Body of pancreas (tissue), 4 donors: ENCODE results near the gene DAB2IP. TPM values are rescaled to one million over a fixed set of nuclear protein-coding genes. Genes with fewer than 3 reads are reported as not detected.
A peak's percentile ranks its signal among the peaks of the same experiment; 100 is the strongest.

Source experiments
- ATAC-seq: fragments of 150-250 bp; one replicate; pipeline ENCODE4 v1.9.1; 2016
- DNase-seq, 4 donors: peaks; one replicate each; pipeline ENCODE4 v3.0.0-alpha.2; 2019
- H3K27ac ChIP-seq, 4 donors: fragments of 200-600 bp; sonication (generic); 1 replicate in 3 of 4; 2 replicates in 1 of 4; pipeline versions ENCODE4 v1.5.1 to v1.6.1; 2016 to 2019; ENCODE audit warnings: mild to moderate bottlenecking in 1 of 4, mixed read lengths in 1 of 4, moderate library complexity in 1 of 4
- H3K27me3 ChIP-seq, 2 donors: fragments of 200-600 bp; sonication (generic); one replicate each; pipeline ENCODE4 v1.6.0; 2016; ENCODE audit warnings: mild to moderate bottlenecking in 1 of 2
- H3K36me3 ChIP-seq, 2 donors: fragments of 200-600 bp; sonication (generic); replicated peaks in 1 of 2; 2 replicates each; pipeline ENCODE4 v1.5.1; 2016; ENCODE audit warnings: low read depth in 2 of 2; ENCODE audit not compliant: insufficient read depth in 1 of 2
- H3K4me1 ChIP-seq: fragments of 200-600 bp; sonication (generic); one replicate; pipeline ENCODE4 v1.6.0; 2016
- H3K4me3 ChIP-seq, 2 donors: fragments of 200-600 bp; sonication (generic); 1 replicate in 1 of 2; 2 replicates in 1 of 2; pipeline ENCODE4 v1.5.1; 2016 to 2019
- H3K9me3 ChIP-seq, 3 donors: fragments of 200-600 bp; sonication (generic); 1 replicate in 2 of 3; 2 replicates in 1 of 3; pipeline ENCODE4 v1.5.1; 2016
- POLR2A ChIP-seq, 3 donors: fragments of 450-650 bp; IDR thresholded peaks; one replicate each; pipeline ENCODE4 v1.6.1; 2016; ENCODE audit warnings: antibody characterized with exemption in 3 of 3, mild to moderate bottlenecking in 2 of 3
- WGBS, 2 donors: methylation state at CpG; one replicate each; pipeline ENCODE4 v1.1.5; 2017; 5-methylcytosine and 5-hydroxymethylcytosine counted together
- intact Hi-C: fragments of 100-400 bp; cut with DNase I; formaldehyde crosslinking; loops from one replicate; pipeline ENCODE4 v1.15.1; 2023
- total RNA-seq, 2 donors: library from RNA; depleted of rRNA; stranded (reverse); fragments of >200 nt; gene quantifications; one replicate each; pipeline ENCODE4 v1.1.0, GENCODE V29; 2016
- TF ChIP-seq, protein P1 (sequence below), 7 experiments: fragments of 450-650 bp in 4 of 7; fragments of 200-600 bp in 3 of 7; sonication (generic) in 3 of 7; IDR thresholded peaks; one replicate each; pipeline ENCODE4 v1.5.1; 2016 to 2019; ENCODE audit warnings: antibody characterized with exemption in 7 of 7

The DAB2IP gene
- total RNA-seq, 2 donors from 2014 or later = 25.2 to 34.9 TPM

DNA sequence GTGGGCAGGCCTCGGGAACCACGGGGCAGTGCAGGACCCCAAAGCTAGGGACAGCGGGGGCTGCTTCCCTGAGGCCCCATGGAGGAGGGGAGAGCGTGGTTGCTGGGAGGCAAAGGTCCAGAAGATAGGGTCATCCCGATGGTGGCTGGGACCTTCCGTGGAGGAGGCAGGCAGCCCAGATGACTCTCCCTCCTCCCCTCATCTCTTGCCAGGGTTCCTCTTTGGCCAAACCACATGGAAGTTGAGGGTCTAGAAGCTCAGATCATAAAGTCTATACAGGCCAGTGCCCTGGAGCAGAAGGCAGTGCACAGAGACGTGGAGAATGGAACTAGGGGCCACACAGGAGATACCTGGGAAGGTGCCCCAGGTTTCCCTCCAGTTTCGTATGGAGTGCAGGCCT, 22.6 kb downstream of the DAB2IP start:
- no peak for ATAC-seq
- intact Hi-C loops = no loop called here
- H3K4me3 ChIP-seq = no peak overlapping the region
- H3K27ac ChIP-seq = no peak overlapping the region
- no peaks in the 10 kb centered on the region for H3K9me3 ChIP-seq
- H3K4me1 ChIP-seq = peaks cover 26% of the 10 kb centered on the region
- TF ChIP-seq, protein P1, sequence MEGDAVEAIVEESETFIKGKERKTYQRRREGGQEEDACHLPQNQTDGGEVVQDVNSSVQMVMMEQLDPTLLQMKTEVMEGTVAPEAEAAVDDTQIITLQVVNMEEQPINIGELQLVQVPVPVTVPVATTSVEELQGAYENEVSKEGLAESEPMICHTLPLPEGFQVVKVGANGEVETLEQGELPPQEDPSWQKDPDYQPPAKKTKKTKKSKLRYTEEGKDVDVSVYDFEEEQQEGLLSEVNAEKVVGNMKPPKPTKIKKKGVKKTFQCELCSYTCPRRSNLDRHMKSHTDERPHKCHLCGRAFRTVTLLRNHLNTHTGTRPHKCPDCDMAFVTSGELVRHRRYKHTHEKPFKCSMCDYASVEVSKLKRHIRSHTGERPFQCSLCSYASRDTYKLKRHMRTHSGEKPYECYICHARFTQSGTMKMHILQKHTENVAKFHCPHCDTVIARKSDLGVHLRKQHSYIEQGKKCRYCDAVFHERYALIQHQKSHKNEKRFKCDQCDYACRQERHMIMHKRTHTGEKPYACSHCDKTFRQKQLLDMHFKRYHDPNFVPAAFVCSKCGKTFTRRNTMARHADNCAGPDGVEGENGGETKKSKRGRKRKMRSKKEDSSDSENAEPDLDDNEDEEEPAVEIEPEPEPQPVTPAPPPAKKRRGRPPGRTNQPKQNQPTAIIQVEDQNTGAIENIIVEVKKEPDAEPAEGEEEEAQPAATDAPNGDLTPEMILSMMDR (IDR thresholded peaks at IDR 0.05) = no peak
- TF ChIP-seq POLR2A (IDR thresholded peaks at IDR 0.05) = no peak
- no peaks in the 10 kb centered on the region for H3K36me3 ChIP-seq
- no peak for DNase-seq
- WGBS, 2 donors = 84 to 86% methylated on average over 8 of the region's 8 CpGs
- H3K27me3 ChIP-seq = no peaks in the 10 kb centered on the region

DNA sequence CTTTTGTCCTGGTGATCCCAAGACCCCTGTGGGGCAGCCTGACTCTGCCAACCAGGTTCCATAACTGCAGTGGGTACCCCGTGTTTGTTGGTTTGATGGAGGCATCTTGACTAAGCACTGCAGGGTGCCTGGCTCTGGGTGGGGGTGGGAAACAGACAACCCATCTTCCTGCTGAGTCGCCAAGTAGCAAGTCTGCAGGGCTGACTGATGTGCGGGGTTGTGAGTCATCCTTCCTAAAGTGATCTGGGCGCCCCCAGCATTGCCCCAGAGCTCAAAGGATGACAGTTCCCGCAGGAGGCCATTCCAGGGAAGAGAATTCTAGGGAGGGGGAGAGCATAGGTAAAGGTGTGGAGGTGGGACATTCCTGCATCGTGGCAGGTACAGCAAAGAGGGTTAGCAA, 23.5 kb downstream of the DAB2IP start:
- DNase-seq = no peak
- no peaks in the 10 kb centered on the region for H3K9me3 ChIP-seq
- ATAC-seq = no peak
- TF ChIP-seq, protein P1 (IDR thresholded peaks at IDR 0.05) = no peak
- TF ChIP-seq POLR2A (IDR thresholded peaks at IDR 0.05) = no peak
- no peak overlapping the region for H3K4me3 ChIP-seq
- WGBS, 2 donors = 55 to 79% methylated on average over 2 to 6 of the region's 6 CpGs
- no peaks in the 10 kb centered on the region for H3K27me3 ChIP-seq
- no peaks in the 10 kb centered on the region for H3K36me3 ChIP-seq
- H3K27ac ChIP-seq = no peak overlapping the region
- H3K4me1 ChIP-seq = peaks cover 26% of the 10 kb centered on the region
- intact Hi-C loops = no loop called here

DNA sequence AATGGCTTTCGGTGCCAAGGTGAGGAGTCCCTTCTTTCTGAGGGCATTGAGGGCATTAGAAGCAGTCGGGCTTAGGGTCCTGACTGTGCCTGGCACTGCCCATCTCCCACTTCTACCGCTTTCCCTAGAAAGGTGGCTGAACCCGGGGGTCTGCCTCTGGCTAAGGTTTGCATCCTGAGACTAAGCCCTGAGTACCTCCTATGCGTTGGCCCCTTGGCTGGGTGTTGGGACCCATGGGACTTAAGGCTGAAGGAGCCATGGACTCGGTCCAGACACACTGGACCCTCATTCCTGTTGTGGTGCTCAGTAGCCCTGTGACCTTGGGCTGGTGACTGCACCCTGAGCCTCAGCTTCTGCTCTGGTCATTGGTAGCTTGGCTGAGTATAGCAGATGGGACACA, 23.9 kb downstream of the DAB2IP start:
- no peak for DNase-seq
- Histone ChIP-seq H3K27me3 (no peaks in the 10 kb centered on the region), H3K4me1 (peaks cover 23% of the 10 kb centered on the region), H3K36me3 (no peaks in the 10 kb centered on the region), H3K9me3 (no peaks in the 10 kb centered on the region), H3K4me3 (no peak overlapping the region), H3K27ac (peak overlapping the region in 1 of 4 donors; percentile 13)
- no peak for TF ChIP-seq POLR2A (IDR thresholded peaks at IDR 0.05)
- TF ChIP-seq, protein P1 (IDR thresholded peaks at IDR 0.05) = no peak
- intact Hi-C loops = no loop called here
- no peak for ATAC-seq
- WGBS, 2 donors = 82 to 92% methylated on average over 4 to 6 of the region's 6 CpGs

DNA sequence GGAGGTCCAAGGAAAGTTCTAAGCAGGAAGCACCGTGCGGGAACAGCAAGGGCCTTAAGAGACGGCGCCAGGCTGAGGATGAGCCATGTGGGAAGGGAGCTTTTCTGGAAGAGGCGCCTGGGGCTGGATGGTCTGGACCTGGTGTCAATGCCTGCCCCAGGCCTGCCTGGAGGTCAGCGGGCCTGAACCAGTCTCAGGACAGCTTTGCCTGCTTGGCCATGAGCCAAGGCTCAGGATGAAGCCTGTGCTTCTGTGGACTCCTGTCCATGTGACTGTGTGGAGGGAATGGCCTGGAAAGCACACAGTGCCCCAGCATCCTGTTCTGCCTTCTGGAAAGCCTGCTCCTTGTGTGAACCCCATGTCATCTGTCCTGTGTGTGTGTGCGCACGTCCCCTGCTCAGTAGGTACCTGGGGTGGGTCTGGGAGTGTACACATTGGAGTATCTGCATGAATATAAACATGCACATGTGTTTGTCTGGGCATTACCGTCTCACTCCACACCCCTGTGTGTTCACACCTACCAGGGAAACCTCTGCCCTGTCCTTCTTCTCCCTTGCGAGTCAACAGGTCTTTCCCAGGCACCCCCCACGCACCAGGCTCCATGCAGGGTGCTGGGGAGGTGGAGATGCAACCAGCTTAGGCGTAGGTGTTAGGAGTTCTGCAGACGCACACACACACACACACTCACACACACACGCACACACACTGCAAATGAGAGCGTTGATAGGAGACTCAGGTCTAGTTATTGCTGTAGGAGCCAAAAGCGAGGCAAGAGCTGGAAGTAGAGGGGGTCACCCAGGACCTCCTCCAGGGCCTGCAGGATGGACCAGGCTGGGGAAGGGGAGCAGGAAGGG, 24.8 kb downstream of the DAB2IP start:
- no peaks in the 10 kb centered on the region for H3K36me3 ChIP-seq
- TF ChIP-seq, protein P1 (IDR thresholded peaks at IDR 0.05) = no peak
- TF ChIP-seq POLR2A (IDR thresholded peaks at IDR 0.05) = no peak
- peak; percentile 13 for ATAC-seq
- H3K4me1 ChIP-seq = peaks cover 15% of the 10 kb centered on the region
- 86% methylated on average over 16 of the region's 16 CpGs for WGBS, 2 donors
- peak overlapping the region in 1 of 4 donors; percentile 35 for H3K27ac ChIP-seq
- no peaks in the 10 kb centered on the region for H3K27me3 ChIP-seq
- H3K9me3 ChIP-seq = no peaks in the 10 kb centered on the region
- intact Hi-C loops = no loop called here
- no peak overlapping the region for H3K4me3 ChIP-seq
- DNase-seq = peak in 2 of 4 donors; percentile 26 to 43

DNA sequence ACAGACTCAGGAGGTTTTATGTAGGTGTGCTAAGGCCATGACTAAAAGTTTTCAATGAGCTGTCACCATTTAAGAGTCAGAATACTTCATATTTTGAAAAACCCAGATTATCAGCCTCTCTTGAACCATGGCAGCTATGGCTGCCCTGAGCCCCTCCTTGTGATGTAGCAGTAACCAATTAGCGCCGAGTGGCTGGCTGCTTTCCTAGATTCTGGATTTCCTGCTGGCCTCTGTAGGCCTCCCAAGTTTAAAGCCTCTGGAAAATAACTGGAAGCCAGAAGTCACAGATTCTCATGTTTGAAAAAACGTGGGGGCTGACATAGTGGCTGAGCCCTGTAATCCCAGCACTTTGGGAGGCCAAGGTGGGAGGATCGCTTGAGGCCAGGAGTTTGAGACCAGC, 25.5 kb downstream of the DAB2IP start:
- Histone ChIP-seq H3K27me3 (no peaks in the 10 kb centered on the region), H3K4me1 (peaks cover 14% of the 10 kb centered on the region), H3K4me3 (no peak overlapping the region), H3K9me3 (no peaks in the 10 kb centered on the region), H3K36me3 (no peaks in the 10 kb centered on the region), H3K27ac (no peak overlapping the region)
- DNase-seq (no peak), ATAC-seq (no peak)
- intact Hi-C loops = no loop called here
- TF ChIP-seq, protein P1 (IDR thresholded peaks at IDR 0.05) = no peak
- no peak for TF ChIP-seq POLR2A (IDR thresholded peaks at IDR 0.05)
- 67 to 74% methylated on average over 4 of the region's 4 CpGs for whole genome bisulfite sequencing, 2 donors
